HEK293T (cell line): ENCODE data around the gene POLD3.

Experiments used
- ARNT ChIP-seq: fragments of 450-650 bp; IDR thresholded peaks from 2 replicates; pipeline ENCODE4 v1.6.1; 2017; ENCODE audit warnings: mild to moderate bottlenecking
- BHLHE40 ChIP-seq: fragments of 450-650 bp; IDR thresholded peaks from 2 replicates; pipeline ENCODE4 v1.6.1; 2016; ENCODE audit warnings: mild to moderate bottlenecking, moderate library complexity, borderline replicate concordance
- ELF4 ChIP-seq: fragments of 450-650 bp; IDR thresholded peaks from 2 replicates; pipeline ENCODE4 v1.6.1; 2017; ENCODE audit warnings: antibody characterized with exemption
- FOXM1 ChIP-seq: fragments of 450-650 bp; IDR thresholded peaks from 2 replicates; pipeline ENCODE4 v1.6.1; 2017; ENCODE audit warnings: mild to moderate bottlenecking, borderline replicate concordance
- HDGF ChIP-seq: fragments of 450-650 bp; IDR thresholded peaks from 2 replicates; pipeline ENCODE4 v1.6.1; 2017; ENCODE audit warnings: antibody characterized with exemption, borderline replicate concordance
- LEF1 ChIP-seq: fragments of 450-650 bp; IDR thresholded peaks from 2 replicates; pipeline ENCODE4 v1.6.1; 2017; ENCODE audit warnings: mild to moderate bottlenecking, borderline replicate concordance
- PKNOX1 ChIP-seq: fragments of 450-650 bp; IDR thresholded peaks from 2 replicates; pipeline ENCODE4 v1.6.1; 2016
- TARDBP ChIP-seq: fragments of 450-650 bp; IDR thresholded peaks from 2 replicates; pipeline ENCODE4 v1.6.1; 2016
- ZNF384 ChIP-seq: fragments of 450-650 bp; IDR thresholded peaks from 2 replicates; pipeline ENCODE4 v1.6.1; 2016

- TF ChIP-seq BHLHE40 (no peak), TARDBP (no peak), PKNOX1 (no peak), ZNF384 (no peak), FOXM1 (no peak), HDGF (no peak), ARNT (no peak), ELF4 (no peak), LEF1 (no peak)
Measured at GRCh38 chr11:74646954-74647353, 54.6 kb downstream of the POLD3 start.
